Measurements from ENCODE around the gene HSPA5. TPM values are rescaled to one million over a fixed set of nuclear protein-coding genes. Genes with fewer than 3 reads are reported as not detected.
A peak's percentile ranks its signal among the peaks of the same experiment; 100 is the strongest.

The HSPA5 gene
- total RNA-seq, 1 donor from 2014 or later: 299 TPM

GRCh38 chr9:125254231-125254630 lies 13.1 kb upstream of the HSPA5 start:
- no peak for TF ChIP-seq CTCF (conservative IDR thresholded peaks at IDR 0.05)
- no peak overlapping the region for H3K4me3 Mint-ChIP-seq

GRCh38 chr9:125246261-125246667 lies 5.1 kb upstream of the HSPA5 start:
- Mint-ChIP-seq H3K4me1 (ENCODE audit: unreplicated experiment) (peaks cover 4% of the 10 kb centered on the region), H3K36me3 (peaks cover 1% of the 10 kb centered on the region), H3K27me3 (peaks cover 3% of the 10 kb centered on the region), H3K27ac (no peak overlapping the region), H3K9me3 (no peaks in the 10 kb centered on the region), H3K4me3 (no peak overlapping the region)
- no peak for DNase-seq (ENCODE audit: extremely low spot score, unreplicated experiment)
- no peak for TF ChIP-seq CTCF (conservative IDR thresholded peaks at IDR 0.05)

More at GRCh38 chr9:125254231-125254630, 13.1 kb upstream of the HSPA5 start:
- Mint-ChIP-seq H3K27me3 (no peaks in the 10 kb centered on the region), H3K36me3 (no peaks in the 10 kb centered on the region), H3K9me3 (no peaks in the 10 kb centered on the region), H3K4me1 (ENCODE audit: unreplicated experiment) (peaks cover 8% of the 10 kb centered on the region), H3K27ac (no peak overlapping the region)
- DNase-seq (ENCODE audit: extremely low spot score, unreplicated experiment): no peak

- no peaks in the 10 kb centered on the region for H3K9me3 Mint-ChIP-seq
- no peak for TF ChIP-seq CTCF (conservative IDR thresholded peaks at IDR 0.05)
- peak overlapping the region; percentile 51 for H3K4me3 Mint-ChIP-seq
- no peak for DNase-seq (ENCODE audit: extremely low spot score, unreplicated experiment)
- H3K27ac Mint-ChIP-seq: peak overlapping the region; percentile 68
- H3K4me1 Mint-ChIP-seq (ENCODE audit: unreplicated experiment): peaks cover 8% of the 10 kb centered on the region
- peaks cover 18% of the 10 kb centered on the region for H3K36me3 Mint-ChIP-seq
- H3K27me3 Mint-ChIP-seq: peaks cover 6% of the 10 kb centered on the region
These were observed 2.7 kb upstream of the HSPA5 start for GRCh38 chr9:125243792-125244260.

- no peak for TF ChIP-seq CTCF (conservative IDR thresholded peaks at IDR 0.05)
- DNase-seq (ENCODE audit: extremely low spot score, unreplicated experiment): no peak
- Mint-ChIP-seq H3K4me1 (ENCODE audit: unreplicated experiment) (peaks cover 21% of the 10 kb centered on the region), H3K27ac (peak overlapping the region; percentile 97), H3K4me3 (peak overlapping the region; percentile 97), H3K9me3 (no peaks in the 10 kb centered on the region), H3K36me3 (peaks cover 33% of the 10 kb centered on the region), H3K27me3 (peaks cover 6% of the 10 kb centered on the region)
These were observed 958 bp upstream of the HSPA5 start for GRCh38 chr9:125241863-125242739.

- Mint-ChIP-seq H3K27me3 (peaks cover 6% of the 10 kb centered on the region), H3K4me3 (peak overlapping the region; percentile 97), H3K27ac (peak overlapping the region; percentile 97), H3K36me3 (peaks cover 47% of the 10 kb centered on the region), H3K9me3 (no peaks in the 10 kb centered on the region), H3K4me1 (ENCODE audit: unreplicated experiment) (peaks cover 31% of the 10 kb centered on the region)
- no peak for DNase-seq (ENCODE audit: extremely low spot score, unreplicated experiment)
- no peak for TF ChIP-seq CTCF (conservative IDR thresholded peaks at IDR 0.05)
These were observed 519 bp downstream of the HSPA5 start for GRCh38 chr9:125240649-125240999.

All from type B pancreatic cell (in vitro differentiated cells).